ENCODE data around the gene SIAH2. TPM values are rescaled to one million over a fixed set of nuclear protein-coding genes. Genes with fewer than 3 reads are reported as not detected.

SIAH2 gene
- total and polyA plus RNA-seq, 9 of the 15 experiments (the other 6 are each of a cell fraction or from before 2014, with no cell fraction given) = 4.8 to 39.0 (median 29.9) TPM

DNA sequence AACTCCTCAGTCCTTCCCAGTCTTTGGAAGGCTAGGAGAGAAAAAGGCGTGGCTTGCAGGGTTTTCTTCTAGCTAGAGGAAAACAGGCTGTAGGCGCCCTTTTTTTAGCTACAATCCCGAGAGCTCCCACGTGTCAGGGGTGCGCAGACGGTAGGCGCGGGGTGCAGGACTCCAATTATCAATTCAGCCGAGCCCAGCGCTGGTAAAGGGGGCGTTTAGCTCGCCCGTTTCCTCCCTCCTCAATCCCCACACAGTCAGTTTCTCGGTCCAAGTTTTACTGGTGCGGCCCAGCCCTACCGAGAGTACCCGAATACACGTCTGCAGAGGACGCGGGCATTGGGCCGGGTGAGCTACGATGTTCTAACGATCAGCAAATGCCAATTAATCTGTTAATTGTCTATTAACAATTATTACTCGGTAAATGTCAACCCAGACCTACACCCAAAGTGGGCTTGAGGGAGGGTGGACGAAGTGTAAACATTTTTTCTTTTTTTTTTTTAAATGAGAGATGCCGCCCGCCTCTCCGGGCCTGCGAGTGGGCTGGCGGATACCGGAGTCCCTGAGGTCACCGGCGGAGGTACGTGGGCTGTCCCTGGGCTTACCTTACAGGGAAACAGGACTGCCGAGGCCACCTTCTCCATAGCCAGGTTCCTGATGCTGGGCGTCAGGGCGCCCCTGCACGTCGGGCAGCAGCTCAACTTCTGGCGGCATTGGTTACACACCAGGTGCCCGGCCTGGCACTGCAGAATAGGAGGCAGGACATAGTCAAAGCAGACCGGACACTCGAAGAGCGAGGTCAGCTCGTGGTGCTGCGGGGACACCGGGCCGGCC, 923 bp downstream of the SIAH2 start (continued):
- no peak for TF ChIP-seq CBFB (CRISPR knock-in tag; IDR thresholded peaks at IDR 0.05)
- TF ChIP-seq ATF6 (CRISPR knock-in tag; IDR thresholded peaks at IDR 0.05) = 0 out of 2 replicates have a peak, but pooled peaks have one; percentile 39
- peak in 1 of 2 experiments; percentile 34; a peak in 1 of 4 replicates for TF ChIP-seq MLLT1 (IDR thresholded peaks at IDR 0.05)
- TF ChIP-seq HCFC1 (IDR thresholded peaks at IDR 0.05; ENCODE audit: low read depth, low read length) = no peak
- TF ChIP-seq SMAD2 (IDR thresholded peaks at IDR 0.05; ENCODE audit: low read depth, low read length) = no peak
- peak; percentile 60 for TF ChIP-seq L3MBTL2 (IDR thresholded peaks at IDR 0.05)
- 0 out of 2 replicates have a peak, but pooled peaks have one; percentile 46 for TF ChIP-seq POLR2G (IDR thresholded peaks at IDR 0.05; ENCODE audit: low read depth, low read length)
- TF ChIP-seq ZNF197 (CRISPR knock-in tag; IDR thresholded peaks at IDR 0.05; ENCODE audit: low read depth) = no peak
